ENCODE data around the gene RBM44.

Gene RBM44

DNA sequence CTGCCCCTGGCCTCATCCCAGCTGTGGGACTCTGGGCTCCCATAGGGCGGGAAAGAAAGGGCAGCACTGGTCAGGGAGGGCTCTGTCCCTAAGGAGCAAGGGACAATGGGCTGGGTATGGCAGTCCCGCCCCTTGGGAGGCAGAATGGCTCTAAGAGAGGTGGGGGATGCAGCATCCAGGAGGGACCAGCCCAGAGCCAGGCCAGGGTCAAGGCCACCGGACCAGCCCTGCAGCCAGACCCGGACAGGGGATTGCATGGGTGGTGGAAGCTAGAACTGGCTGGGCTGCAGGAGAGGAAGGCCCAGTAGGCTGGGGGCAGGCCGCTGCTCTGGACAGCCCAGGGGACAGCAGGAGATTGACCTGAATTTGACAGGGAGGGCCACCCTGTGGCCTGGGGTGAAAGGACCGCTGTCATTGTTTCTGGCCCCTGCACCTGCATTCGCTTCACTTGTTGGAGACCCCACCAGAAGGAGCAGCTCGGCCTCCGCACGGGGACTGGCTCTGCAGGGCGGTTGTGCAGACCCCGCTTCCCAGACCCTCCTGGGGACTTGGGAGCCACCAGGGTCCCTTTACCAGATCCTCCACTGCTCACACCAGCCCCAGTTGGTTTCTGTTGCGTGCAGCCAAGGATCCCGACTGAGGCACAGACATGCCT, 75.4 kb downstream of the RBM44 start:
- no peak for DNase-seq

DNA sequence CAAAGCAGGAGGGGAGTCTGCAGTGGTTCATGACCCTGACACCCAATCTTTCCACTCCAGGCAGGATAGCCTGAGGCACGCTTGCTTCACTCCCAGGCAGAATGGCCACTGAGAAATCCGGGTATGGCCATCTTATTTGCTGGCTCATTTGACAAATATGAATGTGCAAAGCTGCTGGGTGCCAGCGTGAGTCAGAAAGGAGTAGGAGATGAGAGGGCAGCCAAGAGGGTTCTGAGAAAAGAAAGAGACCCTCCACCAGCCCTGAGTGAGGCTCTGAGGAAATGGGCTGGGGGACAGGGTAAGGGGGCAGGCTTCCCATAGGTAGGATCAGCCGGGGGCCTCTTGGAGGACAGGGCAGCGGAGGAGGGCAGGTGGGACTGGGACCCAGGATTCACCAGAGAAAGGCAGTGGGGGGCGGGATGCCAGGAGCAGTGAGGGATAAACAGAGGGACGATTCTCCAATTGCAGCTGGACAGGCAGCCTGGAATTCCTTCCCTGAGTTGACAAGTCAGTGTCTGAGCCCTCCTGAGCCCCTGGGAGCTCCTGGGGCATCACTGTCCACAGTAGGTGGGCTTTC, 76.1 kb downstream of the RBM44 start:
- DNase-seq: no peak

DNA sequence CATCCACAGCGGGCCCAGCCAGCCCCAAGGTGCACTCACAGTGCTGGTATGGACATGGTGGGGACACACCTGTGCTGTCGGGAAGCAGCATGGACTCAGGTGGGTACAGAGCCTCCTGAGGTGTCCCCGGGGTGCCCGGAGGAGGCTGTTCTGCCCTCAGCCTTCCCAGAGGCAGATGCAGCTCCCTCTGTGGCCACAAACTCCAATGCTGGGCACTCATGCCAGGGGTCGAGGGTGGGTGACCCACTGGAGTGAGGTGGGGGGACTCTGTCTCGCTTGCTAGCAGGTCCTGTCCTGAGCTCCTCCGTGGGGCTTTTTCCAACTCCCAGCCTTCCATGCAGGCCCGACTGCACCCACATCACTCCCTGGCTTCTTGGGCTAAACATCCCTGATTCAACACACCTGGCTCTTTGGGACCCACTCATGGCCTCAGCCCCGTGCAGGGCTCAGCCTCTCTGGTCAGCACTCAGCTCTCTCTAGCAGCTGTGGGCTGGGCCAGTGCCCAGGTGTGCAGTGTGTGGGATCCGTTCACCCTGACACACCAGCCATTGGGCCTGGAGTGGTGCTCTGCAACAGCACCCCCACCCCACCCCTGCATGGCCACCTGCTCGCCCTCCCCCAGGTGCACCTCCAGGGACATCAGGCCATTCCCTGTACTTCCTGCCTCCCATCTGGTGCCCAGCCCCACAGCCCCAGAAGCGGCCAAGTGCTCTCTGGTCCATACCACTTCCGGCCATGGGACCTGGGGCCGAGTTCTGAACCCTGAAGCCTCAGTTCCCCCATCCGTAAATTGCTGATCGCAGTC, 76.9 kb downstream of the RBM44 start:
- no peak for DNase-seq

DNA sequence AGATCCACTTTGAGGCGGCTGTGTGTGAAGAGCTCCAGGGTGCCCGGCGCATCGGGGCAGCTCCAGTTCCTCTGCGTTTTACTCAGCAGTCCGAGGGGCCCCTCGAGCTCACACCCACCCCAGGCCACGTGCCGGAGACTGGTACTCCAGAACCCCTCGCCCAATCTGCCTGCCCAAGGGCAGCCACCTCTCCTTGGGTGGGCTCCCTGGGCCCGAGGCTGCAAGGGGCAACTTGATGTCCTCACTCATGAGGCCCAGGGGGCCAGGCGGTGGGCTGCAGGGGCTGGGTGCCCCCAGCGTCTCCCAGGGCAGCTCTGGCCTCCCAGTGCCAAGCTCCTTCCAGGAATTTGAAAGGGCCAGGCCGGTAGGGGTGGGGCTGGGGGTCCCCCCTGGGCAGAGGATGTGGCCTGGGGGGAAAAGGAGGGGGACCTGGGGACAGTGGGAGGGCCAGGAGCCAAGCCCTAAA, 77.5 kb downstream of the RBM44 start:
- no peak for DNase-seq

GRCh38 chr2:237876532-237876931, 78.0 kb downstream of the RBM44 start:
- no peak for DNase-seq

DNA sequence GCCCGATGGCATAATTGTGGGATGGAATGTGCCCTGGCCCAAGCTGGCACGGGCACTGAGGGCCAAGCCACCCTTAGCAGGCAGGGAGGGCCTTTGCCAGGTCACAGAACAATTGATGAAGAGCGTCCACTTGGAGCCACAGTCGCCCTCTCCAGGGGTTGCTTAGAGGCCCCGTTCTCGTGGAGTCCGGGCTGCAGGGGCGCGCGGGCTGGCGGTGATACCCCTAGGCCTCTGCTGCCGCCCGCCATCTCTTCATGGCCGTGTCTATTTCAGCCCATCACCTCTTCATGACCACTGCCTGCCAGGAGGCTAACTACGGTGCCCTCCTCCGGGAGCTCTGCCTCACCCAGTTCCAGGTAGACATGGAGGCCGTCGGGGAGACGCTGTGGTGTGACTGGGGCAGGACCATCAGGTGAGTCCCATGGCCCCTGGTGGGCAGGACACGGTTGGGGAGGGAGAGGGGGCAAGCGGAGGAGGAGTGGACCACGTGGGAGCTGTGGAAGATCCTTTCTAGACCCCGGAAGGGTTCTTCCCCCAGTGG, 78.4 kb downstream of the RBM44 start:
- DNase-seq: no peak

GRCh38 chr2:237877576-237878307, 79.2 kb downstream of the RBM44 start:
- DNase-seq: no peak

DNA sequence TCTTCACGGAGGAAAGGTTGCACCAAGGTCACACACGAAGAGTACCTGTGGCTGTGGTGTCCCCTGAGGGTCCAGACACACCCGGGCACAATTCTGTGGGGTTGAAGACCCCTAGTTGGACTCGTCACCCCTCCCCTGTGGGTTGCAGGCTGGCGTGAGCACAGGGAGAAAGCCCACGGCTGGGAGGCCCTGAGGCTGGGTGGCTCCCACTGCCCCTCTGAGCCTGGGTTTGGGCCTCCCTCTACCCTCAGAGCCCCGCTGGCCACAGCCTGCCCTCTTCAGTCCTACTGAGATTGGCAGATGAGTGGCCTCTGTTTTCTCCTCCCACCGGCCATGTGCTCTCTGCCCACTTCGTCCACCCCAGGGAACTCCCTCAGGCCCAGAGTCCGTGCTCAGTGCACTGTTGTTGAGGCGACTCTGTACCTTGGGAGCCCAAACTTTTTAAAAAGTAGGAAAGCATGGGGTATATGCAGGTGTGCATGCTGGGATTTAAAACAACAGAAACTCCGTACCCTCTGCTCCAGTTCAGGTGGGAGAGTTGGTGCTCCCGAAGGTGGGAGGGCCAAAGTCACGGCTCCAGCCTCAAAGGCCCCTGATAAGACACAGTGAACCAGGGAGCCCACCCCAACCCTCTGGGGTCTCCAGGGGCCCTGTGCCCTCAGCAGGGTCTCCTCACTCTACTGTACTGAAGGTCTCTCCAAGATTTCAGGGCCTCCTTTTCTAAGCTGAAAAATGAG, 79.9 kb downstream of the RBM44 start:
- no peak for DNase-seq

GRCh38 chr2:237879058-237879430, 80.5 kb downstream of the RBM44 start:
- no peak for DNase-seq

DNA sequence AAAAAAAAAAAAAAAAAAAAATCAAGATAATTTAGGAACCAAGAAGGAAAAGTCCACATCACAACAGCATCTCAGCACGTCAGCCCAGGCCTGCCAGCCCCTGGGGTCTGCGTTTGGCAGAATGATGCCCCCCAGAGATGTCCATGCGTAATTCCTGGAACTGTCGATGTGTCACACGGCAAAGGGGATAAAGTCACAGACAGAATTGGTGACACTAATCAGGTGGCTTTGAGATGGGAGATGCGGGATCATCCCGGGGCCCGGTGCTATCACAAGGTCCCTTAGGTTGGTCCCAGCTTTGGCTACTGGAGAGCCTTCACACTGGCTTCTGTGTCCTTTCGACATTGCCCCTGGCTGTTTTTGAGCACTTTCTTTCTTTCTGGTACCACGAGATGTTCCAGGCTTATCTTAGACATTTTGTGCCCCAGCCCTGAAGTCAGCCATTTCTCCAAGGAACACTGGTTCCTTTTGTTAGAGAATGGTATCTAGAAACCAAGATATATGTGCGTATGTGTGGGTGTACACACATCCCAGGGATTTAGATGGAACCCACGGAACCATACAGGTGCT, 81.5 kb downstream of the RBM44 start:
- no peak for DNase-seq

- no peak for DNase-seq
Observed at GRCh38 chr2:237882510-237883481, 84.2 kb downstream of the RBM44 start.

GRCh38 chr2:237883951-237884446, 85.4 kb downstream of the RBM44 start:
- no peak for DNase-seq

DNA sequence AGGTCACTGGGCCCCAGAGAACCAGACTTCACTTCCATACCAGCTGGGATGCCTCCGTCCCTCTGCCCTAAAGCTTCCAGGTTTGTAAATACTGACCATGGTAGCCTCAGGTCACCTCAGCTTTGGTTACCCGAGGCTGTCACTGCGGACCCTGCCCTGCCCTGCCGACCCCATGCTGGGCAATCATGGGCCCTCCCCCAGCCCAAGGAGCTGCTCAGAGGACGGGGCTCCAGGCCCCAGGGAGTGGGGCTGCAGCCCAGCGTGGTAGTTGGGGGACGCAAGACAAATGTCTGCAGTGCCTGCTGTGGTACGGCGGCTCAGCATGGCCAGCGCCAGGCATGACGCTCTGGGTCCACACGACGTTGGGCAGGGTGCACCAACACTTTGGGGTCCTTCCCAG, 86.1 kb downstream of the RBM44 start:
- no peak for DNase-seq

- no peak for DNase-seq
Observed at GRCh38 chr2:237885111-237885930, 86.7 kb downstream of the RBM44 start.

DNA sequence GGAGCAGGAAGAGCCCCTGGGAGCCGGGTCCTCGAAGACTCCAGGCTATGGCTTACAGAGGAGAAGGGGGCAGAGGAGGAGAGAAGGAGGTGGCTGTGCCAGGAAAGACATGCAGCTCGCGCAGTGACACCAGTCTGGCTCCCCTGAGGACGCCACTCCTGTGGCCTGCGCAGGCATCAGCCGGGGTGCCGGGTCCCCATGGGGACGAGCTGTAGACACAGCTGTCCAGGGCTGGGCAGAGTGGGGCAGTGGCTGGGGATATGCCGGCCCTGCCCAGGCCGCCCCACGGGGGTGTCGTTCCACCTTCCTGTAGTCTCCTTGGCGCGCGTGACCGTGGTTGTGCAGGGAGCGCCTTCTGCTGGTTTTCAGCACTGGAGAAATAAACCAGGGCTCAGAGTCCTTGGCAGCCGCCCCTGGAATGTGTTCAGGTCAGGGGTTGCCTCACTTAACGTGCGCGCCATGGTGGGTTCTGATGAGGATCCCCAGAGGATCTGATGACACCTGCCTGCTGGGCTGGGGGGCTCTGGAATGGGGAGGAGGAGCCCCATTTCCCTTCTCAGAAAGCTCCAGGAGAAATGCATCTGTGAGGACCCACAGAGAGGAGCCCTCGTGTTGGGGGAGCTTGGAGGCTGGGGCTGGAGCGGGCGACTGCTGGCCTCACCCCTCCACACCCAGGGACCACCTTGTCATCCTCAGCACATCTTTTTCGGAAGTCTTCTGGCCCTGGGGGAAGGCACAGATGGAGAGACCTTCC, 87.5 kb downstream of the RBM44 start:
- DNase-seq: no peak

DNA sequence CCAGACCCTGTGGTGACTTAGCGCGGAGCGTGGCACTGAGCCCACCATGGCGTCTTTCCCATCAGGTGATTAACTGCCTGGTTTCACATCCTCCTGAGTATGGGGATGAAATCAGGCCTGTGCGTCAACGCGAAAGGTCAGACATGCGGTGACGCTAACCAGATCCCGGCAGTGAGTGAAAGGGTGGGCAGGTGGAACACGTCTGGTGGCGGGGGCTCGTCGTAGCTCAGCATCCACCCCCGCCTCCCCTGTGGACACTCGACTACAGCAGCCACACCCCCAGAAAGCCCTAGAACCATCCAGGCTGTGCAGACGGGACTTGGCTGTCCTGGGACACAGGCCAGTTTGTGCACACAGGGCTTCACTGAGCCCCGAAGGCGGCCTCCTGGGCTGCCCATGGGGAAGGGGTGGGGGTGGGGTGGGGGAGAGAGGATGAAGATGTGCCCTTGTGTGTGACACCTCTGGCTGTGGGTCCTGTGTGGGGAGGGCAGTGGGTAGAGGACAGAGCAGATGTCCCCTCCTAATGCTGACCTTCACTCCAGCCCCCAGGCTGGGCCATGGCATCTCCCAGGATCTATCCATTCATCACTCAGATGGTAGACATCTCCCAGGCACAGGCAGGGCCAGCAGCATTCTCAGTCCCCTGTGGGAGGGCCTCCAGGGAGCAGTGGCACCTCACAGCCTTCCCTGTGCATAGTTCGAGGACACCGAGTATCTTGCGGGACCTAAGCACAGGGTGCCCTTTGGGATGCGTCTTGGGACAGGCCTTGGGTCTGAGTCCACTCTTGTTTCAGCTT, 88.3 kb downstream of the RBM44 start:
- no peak for DNase-seq

DNA sequence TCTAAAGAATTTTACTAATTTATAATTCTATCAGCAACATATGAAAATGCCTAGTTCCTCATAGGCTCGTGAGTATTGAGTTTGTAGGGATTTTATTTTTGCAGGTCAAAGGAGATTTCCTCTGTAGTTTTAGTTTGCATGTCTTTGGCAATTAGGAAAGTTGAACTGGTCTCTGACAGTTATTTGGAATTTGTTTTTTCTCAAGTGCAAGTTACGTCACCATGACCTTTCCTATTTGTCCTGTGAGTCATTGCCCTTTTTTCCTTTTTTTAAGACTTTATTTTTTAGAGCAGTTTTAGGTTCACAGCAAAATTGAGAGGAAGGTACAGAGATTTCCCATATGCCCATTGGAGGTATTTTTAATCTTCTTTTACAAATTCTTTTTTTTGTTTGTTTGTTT, 89.8 kb downstream of the RBM44 start:
- DNase-seq: no peak

GRCh38 chr2:237889016-237889415, 90.4 kb downstream of the RBM44 start:
- no peak for DNase-seq

Data from CD4-positive, alpha-beta T cell treated with Interferon gamma for 1 hour (primary cell).